Fibroblast of pulmonary artery (primary cell): ENCODE measurements around the gene AGT.

Source experiments
- DNase-seq: peaks from one replicate; pipeline ENCODE4 v3.0.0-alpha.2; 2010; ENCODE audit warnings: low read depth
- H3K4me3 ChIP-seq: replicated peaks from 2 replicates; pipeline ENCODE4 v1.5.1; 2011; ENCODE audit warnings: low read depth, mild to moderate bottlenecking, control low read depth, low read length, moderate library complexity
- CTCF ChIP-seq: IDR thresholded peaks from 2 replicates; pipeline ENCODE4 v1.5.1; 2011; ENCODE audit warnings: mild to moderate bottlenecking, control low read depth, low read length, inconsistent platforms; ENCODE audit errors: missing control alignments

The AGT gene

GRCh38 chr1:230706887-230707731, 6.8 kb downstream of the AGT start:
- no peak for DNase-seq
- no peak for TF ChIP-seq CTCF
- H3K4me3 ChIP-seq: no peak overlapping the region

- no peak for TF ChIP-seq CTCF
- no peak overlapping the region for H3K4me3 ChIP-seq
- DNase-seq: no peak
Observed at GRCh38 chr1:230706020-230706699, 7.8 kb downstream of the AGT start.

- DNase-seq: no peak
- no peak overlapping the region for H3K4me3 ChIP-seq
- TF ChIP-seq CTCF: no peak
Observed at GRCh38 chr1:230705289-230706019, 8.5 kb downstream of the AGT start.

GRCh38 chr1:230704830-230705229, 9.1 kb downstream of the AGT start:
- TF ChIP-seq CTCF: no peak
- no peak for DNase-seq
- H3K4me3 ChIP-seq: no peak overlapping the region

GRCh38 chr1:230703679-230704385, 10.1 kb downstream of the AGT start:
- H3K4me3 ChIP-seq: no peak overlapping the region
- DNase-seq: no peak
- no peak for TF ChIP-seq CTCF

GRCh38 chr1:230702934-230703678, 10.8 kb downstream of the AGT start:
- no peak for DNase-seq
- TF ChIP-seq CTCF: no peak
- H3K4me3 ChIP-seq: no peak overlapping the region
